Nephron progenitor cell (in vitro differentiated cells): Measurements from ENCODE around the gene NTSR2.
"Not testable (repeated sequence)": the region's sequence is repeated elsewhere in the genome, so short reads cannot be mapped to it uniquely, and the experiment has no call there.

ENCODE experiments used
- DNase-seq: peaks from one replicate; pipeline ENCODE4 v3.0.0; 2021
- H3K27ac Mint-ChIP-seq: 2 replicates; pipeline ENCODE4 v1.8.0; 2021; ENCODE audit warnings: mild to moderate bottlenecking, moderate library complexity, mixed read lengths
- H3K27me3 Mint-ChIP-seq: 2 replicates; pipeline ENCODE4 v1.8.0; 2021; ENCODE audit warnings: mild to moderate bottlenecking, low read depth, mixed read lengths; ENCODE audit not compliant: poor library complexity
- H3K36me3 Mint-ChIP-seq: 2 replicates; pipeline ENCODE4 v1.8.0; 2021; ENCODE audit warnings: low read depth, mixed read lengths
- H3K4me1 Mint-ChIP-seq: 2 replicates; pipeline ENCODE4 v1.8.0; 2021; ENCODE audit warnings: mixed read lengths
- H3K4me3 Mint-ChIP-seq: 2 replicates; pipeline ENCODE4 v1.8.0; 2021; ENCODE audit warnings: mild to moderate bottlenecking, moderate library complexity, mixed read lengths
- H3K9me3 Mint-ChIP-seq: 2 replicates; pipeline ENCODE4 v1.8.0; 2021; ENCODE audit warnings: mild to moderate bottlenecking, moderate library complexity, mixed read lengths
- TF ChIP-seq, protein P1 (sequence below): fragments of 200-600 bp; sonication (generic); IDR thresholded peaks from 2 replicates; pipeline ENCODE4 v1.5.0; 2021; ENCODE audit warnings: antibody characterized with exemption

NTSR2 gene

DNA sequence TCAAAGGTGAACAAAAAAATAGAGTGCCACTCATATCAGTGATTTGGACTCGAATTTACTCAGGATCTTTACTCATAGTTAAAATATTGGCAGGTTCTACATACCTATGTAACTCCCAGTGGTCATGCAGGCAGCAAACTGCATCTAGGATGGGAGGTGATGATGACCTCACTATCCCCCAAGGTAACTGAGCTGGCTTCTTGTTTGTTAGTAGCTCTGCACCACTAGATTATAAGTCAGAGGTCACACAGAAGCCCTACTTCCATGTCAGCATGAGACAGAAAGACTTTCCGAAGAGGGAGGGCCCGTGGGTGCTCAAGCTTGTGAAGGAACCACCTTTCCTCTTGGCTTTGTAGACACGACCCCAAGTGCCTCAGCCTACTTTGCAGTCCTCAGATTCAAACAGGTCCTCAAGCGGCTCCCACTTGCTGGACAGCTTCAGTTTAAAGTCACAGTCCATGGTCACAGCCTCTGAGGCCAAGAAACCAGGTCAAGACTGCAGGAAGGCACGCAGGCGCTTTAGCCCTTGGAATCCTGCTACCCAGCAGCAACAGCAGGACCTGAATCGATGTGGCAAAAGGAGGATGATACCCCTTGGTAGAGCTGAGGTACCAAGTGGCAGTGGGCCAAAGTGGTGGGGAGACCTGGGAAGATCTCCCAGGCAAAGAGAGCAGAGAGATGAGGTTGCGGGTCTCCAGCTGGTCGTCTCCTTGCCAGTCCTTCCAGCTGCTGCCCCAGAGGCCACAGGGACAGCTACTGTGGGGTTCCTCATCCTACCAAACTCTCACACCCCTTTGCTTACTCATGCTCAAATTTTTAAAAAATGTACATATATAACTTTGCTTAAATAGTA lies 4.3 kb downstream of the NTSR2 start:
- Mint-ChIP-seq H3K27me3 (peaks cover 52% of the 10 kb centered on the region), H3K27ac (no peak overlapping the region)

GRCh38 chr2:11665028-11665427 lies 5.0 kb downstream of the NTSR2 start:
- H3K27me3 Mint-ChIP-seq = peaks cover 45% of the 10 kb centered on the region
- H3K36me3 Mint-ChIP-seq = no peaks in the 10 kb centered on the region
- peaks cover 26% of the 10 kb centered on the region for H3K9me3 Mint-ChIP-seq
- no peak for DNase-seq
- TF ChIP-seq, protein P1, sequence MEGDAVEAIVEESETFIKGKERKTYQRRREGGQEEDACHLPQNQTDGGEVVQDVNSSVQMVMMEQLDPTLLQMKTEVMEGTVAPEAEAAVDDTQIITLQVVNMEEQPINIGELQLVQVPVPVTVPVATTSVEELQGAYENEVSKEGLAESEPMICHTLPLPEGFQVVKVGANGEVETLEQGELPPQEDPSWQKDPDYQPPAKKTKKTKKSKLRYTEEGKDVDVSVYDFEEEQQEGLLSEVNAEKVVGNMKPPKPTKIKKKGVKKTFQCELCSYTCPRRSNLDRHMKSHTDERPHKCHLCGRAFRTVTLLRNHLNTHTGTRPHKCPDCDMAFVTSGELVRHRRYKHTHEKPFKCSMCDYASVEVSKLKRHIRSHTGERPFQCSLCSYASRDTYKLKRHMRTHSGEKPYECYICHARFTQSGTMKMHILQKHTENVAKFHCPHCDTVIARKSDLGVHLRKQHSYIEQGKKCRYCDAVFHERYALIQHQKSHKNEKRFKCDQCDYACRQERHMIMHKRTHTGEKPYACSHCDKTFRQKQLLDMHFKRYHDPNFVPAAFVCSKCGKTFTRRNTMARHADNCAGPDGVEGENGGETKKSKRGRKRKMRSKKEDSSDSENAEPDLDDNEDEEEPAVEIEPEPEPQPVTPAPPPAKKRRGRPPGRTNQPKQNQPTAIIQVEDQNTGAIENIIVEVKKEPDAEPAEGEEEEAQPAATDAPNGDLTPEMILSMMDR = no peak
- H3K27ac Mint-ChIP-seq = no peak overlapping the region
- H3K4me3 Mint-ChIP-seq = no peak overlapping the region
- peaks cover under 1% of the 10 kb centered on the region for H3K4me1 Mint-ChIP-seq

More for the DNA sequence above, 4.3 kb downstream of the NTSR2 start:
- DNase-seq = no peak
- H3K9me3 Mint-ChIP-seq = peaks cover 26% of the 10 kb centered on the region
- H3K4me3 Mint-ChIP-seq = no peak overlapping the region
- TF ChIP-seq, protein P1 = no peak
- H3K4me1 Mint-ChIP-seq = peaks cover 5% of the 10 kb centered on the region
- H3K36me3 Mint-ChIP-seq = no peaks in the 10 kb centered on the region

GRCh38 chr2:11663427-11663826 lies 6.6 kb downstream of the NTSR2 start:
- H3K27ac Mint-ChIP-seq = no peak overlapping the region
- no peak for DNase-seq
- no peak overlapping the region for H3K4me3 Mint-ChIP-seq
- TF ChIP-seq, protein P1 = no peak
- H3K4me1 Mint-ChIP-seq = no peaks in the 10 kb centered on the region
- H3K9me3 Mint-ChIP-seq = peaks cover 26% of the 10 kb centered on the region
- no peaks in the 10 kb centered on the region for H3K36me3 Mint-ChIP-seq
- peaks cover 51% of the 10 kb centered on the region for H3K27me3 Mint-ChIP-seq

DNA sequence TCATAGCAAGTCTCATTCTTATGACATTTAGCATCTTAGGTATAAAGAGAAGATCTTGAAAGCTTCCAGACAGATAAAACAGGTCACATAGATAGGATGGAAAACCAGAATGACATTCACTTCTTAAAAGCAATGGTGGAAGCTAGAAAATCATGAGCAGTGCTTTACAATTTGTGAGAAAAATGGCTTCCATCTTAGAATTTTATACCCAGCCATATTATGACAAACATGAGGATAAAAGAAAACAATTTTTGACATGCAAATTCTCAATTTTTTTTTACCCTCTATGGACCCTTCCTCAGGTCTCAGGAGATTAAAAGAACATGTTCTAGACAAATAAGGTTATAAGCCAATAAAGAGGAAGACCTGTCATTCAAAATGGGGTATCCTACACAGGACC lies 7.1 kb downstream of the NTSR2 start:
- H3K27me3 Mint-ChIP-seq = peaks cover 46% of the 10 kb centered on the region
- no peak overlapping the region for H3K4me3 Mint-ChIP-seq
- no peak overlapping the region for H3K27ac Mint-ChIP-seq
- no peaks in the 10 kb centered on the region for H3K4me1 Mint-ChIP-seq
- TF ChIP-seq, protein P1 = no peak
- H3K9me3 Mint-ChIP-seq = peaks cover 26% of the 10 kb centered on the region
- H3K36me3 Mint-ChIP-seq = no peaks in the 10 kb centered on the region
- no peak for DNase-seq

DNA sequence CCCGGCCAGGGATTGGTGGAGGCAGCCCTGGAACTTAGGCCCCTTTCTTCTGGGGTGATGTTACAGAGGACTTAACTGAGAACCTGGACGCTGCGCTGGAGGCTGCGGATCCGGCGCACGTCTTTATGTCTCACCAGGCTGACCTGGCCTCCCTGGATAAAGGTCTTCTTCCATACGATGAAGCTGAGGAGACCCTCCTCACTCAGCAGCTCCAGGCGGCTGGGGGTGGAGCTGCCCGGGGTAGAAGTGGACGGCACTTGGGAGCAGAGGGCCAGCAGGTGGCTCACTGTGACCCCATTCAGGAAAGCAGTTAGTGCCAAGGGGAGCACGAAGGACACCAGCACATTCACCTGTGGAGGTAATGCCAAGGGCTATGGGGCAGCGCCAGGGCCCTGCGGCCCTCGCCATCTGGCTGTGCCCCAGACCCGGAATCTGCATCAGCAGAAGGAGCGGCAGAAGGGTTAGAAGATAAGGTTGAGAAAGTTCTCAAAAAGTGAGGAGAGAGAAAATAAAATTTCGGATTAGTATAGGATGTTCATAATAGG lies 8.0 kb downstream of the NTSR2 start:
- no peaks in the 10 kb centered on the region for H3K36me3 Mint-ChIP-seq
- peaks cover 26% of the 10 kb centered on the region for H3K9me3 Mint-ChIP-seq
- H3K4me3 Mint-ChIP-seq = no peak overlapping the region
- peaks cover 41% of the 10 kb centered on the region for H3K27me3 Mint-ChIP-seq
- no peak for DNase-seq
- TF ChIP-seq, protein P1 = no peak
- no peak overlapping the region for H3K27ac Mint-ChIP-seq
- H3K4me1 Mint-ChIP-seq = no peaks in the 10 kb centered on the region

GRCh38 chr2:11660396-11660795 lies 9.6 kb downstream of the NTSR2 start:
- H3K36me3 Mint-ChIP-seq, H3K4me3 Mint-ChIP-seq, DNase-seq, H3K27ac Mint-ChIP-seq, H3K4me1 Mint-ChIP-seq: not testable (repeated sequence)
- peaks cover 26% of the 10 kb centered on the region for H3K9me3 Mint-ChIP-seq
- peaks cover 30% of the 10 kb centered on the region for H3K27me3 Mint-ChIP-seq
